CD4-positive, alpha-beta T cell treated with Interleukin-10 for 1 hour (primary cell): ENCODE data around the gene BEAN1.
A peak's percentile ranks its signal among the peaks of the same experiment; 100 is the strongest.

ENCODE experiments used
- DNase-seq: peaks from one replicate; pipeline ENCODE4 v3.0.0-alpha.2; 2020

The BEAN1 gene

GRCh38 chr16:66397736-66398433 is 29.2 kb upstream of the BEAN1 start:
- no peak for DNase-seq

GRCh38 chr16:66399031-66399430 is 28.1 kb upstream of the BEAN1 start:
- no peak for DNase-seq

- no peak for DNase-seq
These were observed 27.2 kb upstream of the BEAN1 start for GRCh38 chr16:66399930-66400329.

- DNase-seq: no peak
These were observed 26.4 kb upstream of the BEAN1 start for GRCh38 chr16:66400503-66401380.

GRCh38 chr16:66401610-66402009 is 25.5 kb upstream of the BEAN1 start:
- DNase-seq: no peak

GRCh38 chr16:66402166-66402565 is 24.9 kb upstream of the BEAN1 start:
- no peak for DNase-seq

GRCh38 chr16:66402591-66403230 is 24.4 kb upstream of the BEAN1 start:
- no peak for DNase-seq

GRCh38 chr16:66403531-66404145 is 23.5 kb upstream of the BEAN1 start:
- no peak for DNase-seq

- no peak for DNase-seq
These were observed 21.9 kb upstream of the BEAN1 start for GRCh38 chr16:66405057-66405783.

GRCh38 chr16:66406534-66407221 is 20.4 kb upstream of the BEAN1 start:
- peak; percentile 85 for DNase-seq

- DNase-seq: peak; percentile 52
These were observed 18.7 kb upstream of the BEAN1 start for GRCh38 chr16:66408163-66409048.

GRCh38 chr16:66409156-66409555 is 17.9 kb upstream of the BEAN1 start:
- DNase-seq: no peak

GRCh38 chr16:66412182-66412581 is 14.9 kb upstream of the BEAN1 start:
- no peak for DNase-seq

GRCh38 chr16:66414891-66415290 is 12.2 kb upstream of the BEAN1 start:
- no peak for DNase-seq

- no peak for DNase-seq
These were observed 11.0 kb upstream of the BEAN1 start for GRCh38 chr16:66416136-66416535.

GRCh38 chr16:66416939-66417700 is 10.0 kb upstream of the BEAN1 start:
- DNase-seq: no peak

- no peak for DNase-seq
These were observed 8.7 kb upstream of the BEAN1 start for GRCh38 chr16:66418165-66418962.

- no peak for DNase-seq
These were observed 7.6 kb upstream of the BEAN1 start for GRCh38 chr16:66419527-66419926.

- DNase-seq: no peak
These were observed 6.7 kb upstream of the BEAN1 start for GRCh38 chr16:66420396-66420795.
